ENCODE results near the gene ATP5IF1. TPM values are rescaled to one million over a fixed set of nuclear protein-coding genes. Genes with fewer than 3 reads are reported as not detected.

ATP5IF1 gene
- total and polyA plus RNA-seq, 2 of the 13 experiments (the other 11 are each of a cell fraction or from before 2014, with no cell fraction given), result 97.7 to 131 TPM

GRCh38 chr1:28259252-28259933, 23.5 kb downstream of the ATP5IF1 start, which contains the start of gene SESN2 (continued):
- TF ChIP-seq AKNA (CRISPR knock-in tag; IDR thresholded peaks at IDR 0.05; ENCODE audit: borderline replicate concordance), result peak; percentile 34; the same call in 1 of the 2 replicates
- TF ChIP-seq BHLHE40 (IDR thresholded peaks at IDR 0.05; ENCODE audit: low read length), result no peak
- TF ChIP-seq MYC (CRISPR knock-in tag; IDR thresholded peaks at IDR 0.05; ENCODE audit: borderline replicate concordance), result no peak
- no peak for TF ChIP-seq ZNF577 (CRISPR knock-in tag; IDR thresholded peaks at IDR 0.05; ENCODE audit: borderline replicate concordance, low read depth)
- no peak for TF ChIP-seq ATF3 (CRISPR knock-in tag; IDR thresholded peaks at IDR 0.05)
- no peak for TF ChIP-seq NR3C1 (CRISPR knock-in tag; IDR thresholded peaks at IDR 0.05)
- no peak for TF ChIP-seq MED13 (CRISPR knock-in tag; IDR thresholded peaks at IDR 0.05)
- no peak for TF ChIP-seq MTF2 (CRISPR knock-in tag; IDR thresholded peaks at IDR 0.05; ENCODE audit: borderline replicate concordance)
- no peak for TF ChIP-seq ZNF232 (CRISPR knock-in tag; IDR thresholded peaks at IDR 0.05; ENCODE audit: borderline replicate concordance)
- no peak for TF ChIP-seq MLLT10 (CRISPR knock-in tag; IDR thresholded peaks at IDR 0.05)
- no peak for TF ChIP-seq HNF4G (IDR thresholded peaks at IDR 0.05; ENCODE audit: borderline replicate concordance, low read depth, low read length)
- no peak for TF ChIP-seq HNF4G (CRISPR knock-in tag; IDR thresholded peaks at IDR 0.05; ENCODE audit: borderline replicate concordance, low read depth)
- TF ChIP-seq ZNF800 (CRISPR knock-in tag; IDR thresholded peaks at IDR 0.05), result 0 out of 2 replicates have a peak, but pooled peaks have one; percentile 28
- TF ChIP-seq MAF1 (CRISPR knock-in tag; IDR thresholded peaks at IDR 0.05; ENCODE audit: borderline replicate concordance), result no peak
- no peak for TF ChIP-seq MAFK (conservative IDR thresholded peaks at IDR 0.05 in 1 of 2, IDR thresholded peaks at IDR 0.05 in 1 of 2; ENCODE audit: low read length in 2 of 2)
- TF ChIP-seq ZNF746 (CRISPR knock-in tag; IDR thresholded peaks at IDR 0.05), result no peak
- 0 out of 2 replicates have a peak, but pooled peaks have one; percentile 79 for TF ChIP-seq ZSCAN20 (CRISPR knock-in tag; IDR thresholded peaks at IDR 0.05; ENCODE audit: borderline replicate concordance)
- peak; percentile 77; the same call in 1 of the 2 replicates for TF ChIP-seq ZNF350 (CRISPR knock-in tag; IDR thresholded peaks at IDR 0.05; ENCODE audit: borderline replicate concordance, low read depth)
- no peak for TF ChIP-seq FOXO4 (CRISPR knock-in tag; conservative IDR thresholded peaks at IDR 0.05)
- TF ChIP-seq FOXA1 (IDR thresholded peaks at IDR 0.05), result no peak
- 0 out of 2 replicates have a peak, but pooled peaks have one; percentile 8 for TF ChIP-seq FOXA1 (CRISPR knock-in tag; IDR thresholded peaks at IDR 0.05)
- peak; percentile 58; the same call in 1 of the 2 replicates for TF ChIP-seq HOXA3 (CRISPR knock-in tag; IDR thresholded peaks at IDR 0.05)

Data from HepG2 (cell line).